Hepatocyte (in vitro differentiated cells): ENCODE data around the gene FAF2. TPM values are rescaled to one million over a fixed set of nuclear protein-coding genes. Genes with fewer than 3 reads are reported as not detected.
"Not testable (repeated sequence)": the region's sequence is repeated elsewhere in the genome, so short reads cannot be mapped to it uniquely, and the experiment has no call there.

ENCODE experiments used
- DNase-seq: peaks from one replicate; pipeline ENCODE4 v3.0.0-alpha.2; 2016; ENCODE audit warnings: low spot score
- H2AFZ ChIP-seq: fragments of 200-600 bp; sonication (generic); 2 replicates; pipeline ENCODE4 v1.6.0; 2016; ENCODE audit warnings: antibody characterized with exemption, mild to moderate bottlenecking
- H3K27ac ChIP-seq: fragments of 200-600 bp; sonication (generic); 2 replicates; pipeline ENCODE4 v1.5.1; 2016; ENCODE audit warnings: mild to moderate bottlenecking
- H3K27me3 ChIP-seq: fragments of 200-600 bp; sonication (generic); 2 replicates; pipeline ENCODE4 v1.6.1; 2016
- H3K36me3 ChIP-seq: fragments of 200-600 bp; sonication (generic); replicated peaks from 2 replicates; pipeline ENCODE4 v1.5.1; 2016; ENCODE audit warnings: low read depth; ENCODE audit not compliant: insufficient read depth
- H3K4me1 ChIP-seq: fragments of 200-600 bp; sonication (generic); 2 replicates; pipeline ENCODE4 v1.5.1; 2016; ENCODE audit warnings: mild to moderate bottlenecking, moderate library complexity; ENCODE audit not compliant: insufficient read depth
- H3K4me2 ChIP-seq: fragments of 200-600 bp; sonication (generic); 2 replicates; pipeline ENCODE4 v1.6.0; 2016
- H3K4me3 ChIP-seq: fragments of 200-600 bp; sonication (generic); 2 replicates; pipeline ENCODE4 v1.5.1; 2016; ENCODE audit warnings: mild to moderate bottlenecking
- H3K79me2 ChIP-seq: fragments of 200-600 bp; sonication (generic); 2 replicates; pipeline ENCODE4 v1.6.0; 2017; ENCODE audit warnings: mild to moderate bottlenecking
- H3K9me2 ChIP-seq: fragments of 200-600 bp; sonication (generic); replicated peaks from 2 replicates; pipeline ENCODE4 v1.6.0; 2017; ENCODE audit warnings: mild to moderate bottlenecking; ENCODE audit not compliant: insufficient read depth
- H3K9me3 ChIP-seq: fragments of 200-600 bp; sonication (generic); 2 replicates; pipeline ENCODE4 v1.5.1; 2016; ENCODE audit warnings: low read depth, mild to moderate bottlenecking
- H4K20me1 ChIP-seq: fragments of 200-600 bp; sonication (generic); 2 replicates; pipeline ENCODE4 v1.6.0; 2016; ENCODE audit warnings: mild to moderate bottlenecking; ENCODE audit not compliant: insufficient read depth, poor library complexity, severe bottlenecking
- CTCF ChIP-seq: fragments of 200-600 bp; sonication (generic); IDR thresholded peaks from 2 replicates; pipeline ENCODE4 v1.5.1; 2016; ENCODE audit warnings: antibody characterized with exemption, mild to moderate bottlenecking; ENCODE audit not compliant: poor library complexity
- EZH2 ChIP-seq: fragments of 200-600 bp; sonication (generic); IDR thresholded peaks from 2 replicates; pipeline ENCODE4 v1.6.1; 2016; ENCODE audit warnings: antibody characterized with exemption, mild to moderate bottlenecking, borderline replicate concordance
- EZH2phosphoT487 ChIP-seq: fragments of 200-600 bp; sonication (generic); IDR thresholded peaks from one replicate; pipeline ENCODE4 v1.6.1; 2018; ENCODE audit warnings: antibody characterized with exemption, mild to moderate bottlenecking, low read depth, moderate library complexity; ENCODE audit not compliant: unreplicated experiment, severe bottlenecking
- WGBS: methylation state at CpG from one replicate; pipeline ENCODE4 v1.1.6; 2016; ENCODE audit warnings: low lambda C conversion rate; ENCODE audit errors: missing lambda C conversion rate; 5-methylcytosine and 5-hydroxymethylcytosine counted together
- polyA plus RNA-seq: library from polyadenylated mRNA; unstranded; fragments of >200 nt; fragmentation: Nextera tagmentation; extraction: Ambion mirVana; gene quantifications from 2 replicates; pipeline ENCODE4 v1.2.1, GENCODE V29; 2016
- total RNA-seq: library from RNA; depleted of rRNA; stranded (reverse); fragments of >200 nt; gene quantifications from 2 replicates; pipeline ENCODE4 v1.2.3, GENCODE V29; 2014

Gene FAF2
- total and polyA plus RNA-seq, 2 experiments from 2014 or later = 47.3 to 63.1 TPM

- Histone ChIP-seq H2AFZ (no peak within 1 kb of the TSS), H3K36me3 (no peaks in the 10 kb centered on the region), H4K20me1 (no peaks in the 10 kb centered on the region), H3K27me3 (no peaks in the 10 kb centered on the region), H3K4me1 (peaks cover 36% of the 10 kb centered on the region), H3K27ac (peak within 1 kb of the TSS; percentile 99), H3K9me3 (no peaks in the 10 kb centered on the region), H3K4me2 (peak within 1 kb of the TSS; percentile 62), H3K4me3 (no peak within 1 kb of the TSS), H3K9me2 (no peaks in the 10 kb centered on the region), H3K79me2 (no peaks in the 10 kb centered on the region)
- 72% methylated on average over 17 of the region's 18 CpGs for WGBS
- DNase-seq = peak; percentile 77
- no peak for TF ChIP-seq CTCF
- TF ChIP-seq EZH2phosphoT487 = no peak
- TF ChIP-seq EZH2 = no peak
Measured at GRCh38 chr5:176548967-176549444, 100.8 kb downstream of the FAF2 start, which contains the start of gene CDHR2. CDHR2 (plus strand) TSS chr5:176549342; CDS start chr5:176565353, 16,011 bp downstream.

- peak overlapping the region; percentile 99 for H3K27ac ChIP-seq
- peaks cover 37% of the 10 kb centered on the region for H3K4me1 ChIP-seq
- TF ChIP-seq EZH2 (no peak), CTCF (no peak), EZH2phosphoT487 (no peak)
- no peaks in the 10 kb centered on the region for H3K36me3 ChIP-seq
- H3K4me2 ChIP-seq = peak overlapping the region; percentile 62
- H3K9me3 ChIP-seq = no peaks in the 10 kb centered on the region
- no peaks in the 10 kb centered on the region for H3K9me2 ChIP-seq
- no peak for DNase-seq
- no peaks in the 10 kb centered on the region for H3K79me2 ChIP-seq
- H4K20me1 ChIP-seq = no peaks in the 10 kb centered on the region
- H3K27me3 ChIP-seq = no peaks in the 10 kb centered on the region
- H2AFZ ChIP-seq = no peak overlapping the region
- no peak overlapping the region for H3K4me3 ChIP-seq
- whole genome bisulfite sequencing = 83% methylated on average over 7 of the region's 7 CpGs
Measured at GRCh38 chr5:176549871-176550270, 101.7 kb downstream of the FAF2 start.

GRCh38 chr5:176550275-176550831, 102.2 kb downstream of the FAF2 start:
- H2AFZ ChIP-seq = no peak overlapping the region
- TF ChIP-seq CTCF (no peak), EZH2phosphoT487 (no peak), EZH2 (no peak)
- H3K9me2 ChIP-seq = no peaks in the 10 kb centered on the region
- no peaks in the 10 kb centered on the region for H3K36me3 ChIP-seq
- peak overlapping the region; percentile 62 for H3K4me2 ChIP-seq
- no peak overlapping the region for H3K4me3 ChIP-seq
- peak overlapping the region; percentile 99 for H3K27ac ChIP-seq
- H4K20me1 ChIP-seq = no peaks in the 10 kb centered on the region
- peaks cover 32% of the 10 kb centered on the region for H3K4me1 ChIP-seq
- H3K27me3 ChIP-seq = no peaks in the 10 kb centered on the region
- no peaks in the 10 kb centered on the region for H3K9me3 ChIP-seq
- no peaks in the 10 kb centered on the region for H3K79me2 ChIP-seq
- no peak for DNase-seq
- 91% methylated on average over 16 of the region's 16 CpGs for WGBS

- not testable (repeated sequence) for H3K27me3 ChIP-seq, H2AFZ ChIP-seq, H3K27ac ChIP-seq, H3K4me3 ChIP-seq, DNase-seq, H3K79me2 ChIP-seq, H3K36me3 ChIP-seq, H4K20me1 ChIP-seq, H3K9me3 ChIP-seq, H3K9me2 ChIP-seq
- H3K4me1 ChIP-seq = peaks cover 30% of the 10 kb centered on the region
- H3K4me2 ChIP-seq = peak overlapping the region; percentile 62
- 98% methylated on average over 11 of the region's 11 CpGs for WGBS
Measured at GRCh38 chr5:176550937-176551336, 102.8 kb downstream of the FAF2 start.
